Right renal pelvis (tissue), 4 donors: ENCODE measurements around the gene TAPT1. TPM values are rescaled to one million over a fixed set of nuclear protein-coding genes. Genes with fewer than 3 reads are reported as not detected.
A peak's percentile ranks its signal among the peaks of the same experiment; 100 is the strongest.
"Not testable (repeated sequence)": the region's sequence is repeated elsewhere in the genome, so short reads cannot be mapped to it uniquely, and the experiment has no call there.

ENCODE experiments used
- DNase-seq, 4 donors: peaks; one replicate each; pipeline ENCODE4 v3.0.0-alpha.2; 2013; ENCODE audit warnings: low read depth in 4 of 4, low spot score in 3 of 4, missing footprints in 1 of 4
- polyA plus RNA-seq, 4 donors: library from polyadenylated mRNA; unstranded; fragments of 120-200 nt; gene quantifications; one replicate each; pipeline ENCODE4 v1.2.1, GENCODE V29; 2013; ENCODE audit not compliant: insufficient read length in 4 of 4

The TAPT1 gene
- polyA plus RNA-seq, 4 donors, result 33.7 to 42.6 (median 40.3) TPM

GRCh38 chr4:16187455-16187854, 38.8 kb downstream of the TAPT1 start:
- no peak for DNase-seq

- no peak for DNase-seq
Measured at GRCh38 chr4:16186986-16187385, 39.3 kb downstream of the TAPT1 start.

- no peak for DNase-seq
Measured at GRCh38 chr4:16183604-16184003, 42.7 kb downstream of the TAPT1 start.

- DNase-seq, result no peak
Measured at GRCh38 chr4:16176621-16177020, 49.6 kb downstream of the TAPT1 start.

- no peak for DNase-seq
Measured at GRCh38 chr4:16171831-16172230, 54.4 kb downstream of the TAPT1 start.

GRCh38 chr4:16169490-16169889, 56.8 kb downstream of the TAPT1 start:
- no peak for DNase-seq

GRCh38 chr4:16168710-16169388, 57.4 kb downstream of the TAPT1 start:
- no peak for DNase-seq

GRCh38 chr4:16168144-16168543, 58.1 kb downstream of the TAPT1 start:
- DNase-seq, result no peak

- no peak for DNase-seq
Measured at GRCh38 chr4:16165931-16166330, 60.3 kb downstream of the TAPT1 start.

GRCh38 chr4:16162891-16163290, 63.4 kb downstream of the TAPT1 start:
- no peak for DNase-seq

- no peak for DNase-seq
Measured at GRCh38 chr4:16161851-16162408, 64.3 kb downstream of the TAPT1 start.

- no peak for DNase-seq
Measured at GRCh38 chr4:16160457-16160856, 65.8 kb downstream of the TAPT1 start.

GRCh38 chr4:16159286-16159685, 67.0 kb downstream of the TAPT1 start:
- no peak for DNase-seq

- DNase-seq, result no peak
Measured at GRCh38 chr4:16158504-16158852, 67.8 kb downstream of the TAPT1 start.

GRCh38 chr4:16157609-16158503, 68.4 kb downstream of the TAPT1 start:
- no peak for DNase-seq

GRCh38 chr4:16155528-16156169, 70.6 kb downstream of the TAPT1 start:
- no peak for DNase-seq

GRCh38 chr4:16154451-16154850, 71.8 kb downstream of the TAPT1 start:
- no peak for DNase-seq

GRCh38 chr4:16150716-16151115, 75.6 kb downstream of the TAPT1 start:
- no peak for DNase-seq

GRCh38 chr4:16144913-16145312, 81.4 kb downstream of the TAPT1 start:
- not testable (repeated sequence) for DNase-seq

GRCh38 chr4:16142598-16143310, 83.5 kb downstream of the TAPT1 start:
- no peak for DNase-seq

- peak; percentile 10 to 44 (median 27) for DNase-seq
Measured at GRCh38 chr4:16140879-16141249, 85.4 kb downstream of the TAPT1 start.
